Measurements from ENCODE around the gene LAMTOR4. TPM values are rescaled to one million over a fixed set of nuclear protein-coding genes. Genes with fewer than 3 reads are reported as not detected.

Gene LAMTOR4
- total and polyA plus RNA-seq, 11 donors = 64.6 to 160 (median 96.5) TPM

GRCh38 chr7:100173806-100174495 is 25.2 kb downstream of the LAMTOR4 start:
- H3K27ac ChIP-seq = no peak overlapping the region
- 90 to 96% (median 93%) methylated on average over 11 of the region's 11 CpGs for WGBS, 4 donors
- H3K27me3 ChIP-seq = peaks cover 0 to 22% (median 15%) of the 10 kb centered on the region in 9 donors
- ATAC-seq = no peak
- DNase-seq = no peak
- intact Hi-C loops (cut with DNase I) = no loop called here
- H3K4me1 ChIP-seq = peaks cover 0 to 26% (median 12%) of the 10 kb centered on the region in 12 donors
- TF ChIP-seq POLR2A (IDR thresholded peaks at IDR 0.05) (no peak), CTCF (IDR thresholded peaks at IDR 0.05) (no peak)
- no peaks in the 10 kb centered on the region for H3K9me3 ChIP-seq
- no peaks in the 10 kb centered on the region for H3K36me3 ChIP-seq
- no peak overlapping the region for H3K4me3 ChIP-seq

GRCh38 chr7:100174582-100174981 is 25.9 kb downstream of the LAMTOR4 start:
- Histone ChIP-seq H3K27me3 (peaks cover 0 to 22% (median 15%) of the 10 kb centered on the region in 9 donors), H3K4me3 (no peak overlapping the region), H3K4me1 (peaks cover 0 to 26% (median 11%) of the 10 kb centered on the region in 12 donors), H3K9me3 (no peaks in the 10 kb centered on the region), H3K27ac (no peak overlapping the region), H3K36me3 (no peaks in the 10 kb centered on the region)
- DNase-seq = no peak
- WGBS, 4 donors = 89 to 91% (median 90%) methylated on average over 5 of the region's 5 CpGs
- TF ChIP-seq CTCF (IDR thresholded peaks at IDR 0.05) (no peak), POLR2A (IDR thresholded peaks at IDR 0.05) (no peak)
- intact Hi-C loops (cut with DNase I) = no loop called here
- no peak for ATAC-seq

GRCh38 chr7:100175296-100175935 is 26.7 kb downstream of the LAMTOR4 start:
- DNase-seq (no peak), ATAC-seq (no peak)
- Histone ChIP-seq H3K4me1 (peaks cover 0 to 26% (median 11%) of the 10 kb centered on the region in 12 donors), H3K9me3 (no peaks in the 10 kb centered on the region), H3K27me3 (peaks cover 0 to 22% (median 15%) of the 10 kb centered on the region in 9 donors), H3K4me3 (no peak overlapping the region), H3K27ac (no peak overlapping the region), H3K36me3 (no peaks in the 10 kb centered on the region)
- intact Hi-C loops (cut with DNase I) = no loop called here
- WGBS, 4 donors = 94 to 96% (median 95%) methylated on average over 14 of the region's 14 CpGs
- TF ChIP-seq POLR2A (IDR thresholded peaks at IDR 0.05) (no peak), CTCF (IDR thresholded peaks at IDR 0.05) (no peak)

Data from heart left ventricle (tissue), 16 donors.